HG03196 (cell line): ENCODE measurements around the gene PEG3.

Experiments used
- ATAC-seq: cut with Tn5 transposase; IDR thresholded peaks from one replicate; pipeline ENCODE4 v1.9.1; 2021; ENCODE audit not compliant: unreplicated experiment

The PEG3 gene

GRCh38 chr19:56839652-56840450 lies 675 bp downstream of the PEG3 start:
- no peak for ATAC-seq

- no peak for ATAC-seq
Measured at GRCh38 chr19:56838909-56839651, 1.4 kb downstream of the PEG3 start.

GRCh38 chr19:56838024-56838908 lies 2.3 kb downstream of the PEG3 start:
- ATAC-seq = no peak

GRCh38 chr19:56837492-56838023 lies 3.0 kb downstream of the PEG3 start:
- ATAC-seq = no peak

- ATAC-seq = no peak
Measured at GRCh38 chr19:56837004-56837403, 3.5 kb downstream of the PEG3 start.

- no peak for ATAC-seq
Measured at GRCh38 chr19:56836059-56836458, 4.5 kb downstream of the PEG3 start.

GRCh38 chr19:56835401-56835800 lies 5.1 kb downstream of the PEG3 start:
- ATAC-seq = no peak

- ATAC-seq = no peak
Measured at GRCh38 chr19:56834564-56835375, 5.8 kb downstream of the PEG3 start.

GRCh38 chr19:56832352-56832928 lies 8.1 kb downstream of the PEG3 start:
- ATAC-seq = no peak

- no peak for ATAC-seq
Measured at GRCh38 chr19:56831255-56831654, 9.3 kb downstream of the PEG3 start.

GRCh38 chr19:56829596-56829995 lies 10.9 kb downstream of the PEG3 start:
- no peak for ATAC-seq

- ATAC-seq = no peak
Measured at GRCh38 chr19:56827708-56828107, 12.8 kb downstream of the PEG3 start.

- no peak for ATAC-seq
Measured at GRCh38 chr19:56823956-56824355, 16.6 kb downstream of the PEG3 start.

- no peak for ATAC-seq
Measured at GRCh38 chr19:56823417-56823816, 17.1 kb downstream of the PEG3 start.

- no peak for ATAC-seq
Measured at GRCh38 chr19:56822755-56823154, 17.8 kb downstream of the PEG3 start.

- ATAC-seq = no peak
Measured at GRCh38 chr19:56821675-56822074, 18.9 kb downstream of the PEG3 start.

GRCh38 chr19:56821209-56821608 lies 19.3 kb downstream of the PEG3 start:
- no peak for ATAC-seq

- no peak for ATAC-seq
Measured at GRCh38 chr19:56819166-56819565, 21.4 kb downstream of the PEG3 start.

GRCh38 chr19:56814656-56815055 lies 25.9 kb downstream of the PEG3 start:
- ATAC-seq = no peak

- ATAC-seq = no peak
Measured at GRCh38 chr19:56813531-56813930, 27.0 kb downstream of the PEG3 start.
